BLaER1 treated with 17β-estradiol and CSF1 and Interleukin-3, amounts not matched to agents 10 nM and 100 nM (cell line): ENCODE results near the gene KLC1.

Experiments used
- H3K27ac ChIP-seq, 11 experiments: shearing (Covaris generic); formaldehyde crosslinking; 2 replicates each; pipeline ENCODE4 v1.8.1; 2022
- H3K27me3 ChIP-seq, 11 experiments: shearing (Covaris generic); formaldehyde crosslinking; 2 replicates each; pipeline ENCODE4 v1.8.1; 2022
- H3K36me3 ChIP-seq, 11 experiments: shearing (Covaris generic); formaldehyde crosslinking; 2 replicates each; pipeline ENCODE4 v1.8.1; 2022
- H3K4me1 ChIP-seq, 10 experiments: shearing (Covaris generic); formaldehyde crosslinking; 2 replicates each; pipeline ENCODE4 v1.8.1; 2022
- H3K4me2 ChIP-seq, 11 experiments: shearing (Covaris generic); formaldehyde crosslinking; 2 replicates each; pipeline ENCODE4 v1.8.1; 2022
- H3K4me3 ChIP-seq, 10 experiments: shearing (Covaris generic); formaldehyde crosslinking; 2 replicates each; pipeline ENCODE4 v1.8.1; 2022
- H3K9ac ChIP-seq, 11 experiments: shearing (Covaris generic); formaldehyde crosslinking; 2 replicates each; pipeline ENCODE4 v1.8.1; 2022
- H3K9me3 ChIP-seq, 11 experiments: shearing (Covaris generic); formaldehyde crosslinking; replicated peaks in 1 of 11; 2 replicates each; pipeline ENCODE4 v1.8.1; 2022
- H4K20me1 ChIP-seq, 11 experiments: shearing (Covaris generic); formaldehyde crosslinking; 2 replicates each; pipeline ENCODE4 v1.8.1; 2022
- Cebpa-rat ChIP-seq, 11 experiments: shearing (Covaris generic); IDR thresholded peaks; 2 replicates each; pipeline ENCODE4 v1.8.1; 2022

Gene KLC1

DNA sequence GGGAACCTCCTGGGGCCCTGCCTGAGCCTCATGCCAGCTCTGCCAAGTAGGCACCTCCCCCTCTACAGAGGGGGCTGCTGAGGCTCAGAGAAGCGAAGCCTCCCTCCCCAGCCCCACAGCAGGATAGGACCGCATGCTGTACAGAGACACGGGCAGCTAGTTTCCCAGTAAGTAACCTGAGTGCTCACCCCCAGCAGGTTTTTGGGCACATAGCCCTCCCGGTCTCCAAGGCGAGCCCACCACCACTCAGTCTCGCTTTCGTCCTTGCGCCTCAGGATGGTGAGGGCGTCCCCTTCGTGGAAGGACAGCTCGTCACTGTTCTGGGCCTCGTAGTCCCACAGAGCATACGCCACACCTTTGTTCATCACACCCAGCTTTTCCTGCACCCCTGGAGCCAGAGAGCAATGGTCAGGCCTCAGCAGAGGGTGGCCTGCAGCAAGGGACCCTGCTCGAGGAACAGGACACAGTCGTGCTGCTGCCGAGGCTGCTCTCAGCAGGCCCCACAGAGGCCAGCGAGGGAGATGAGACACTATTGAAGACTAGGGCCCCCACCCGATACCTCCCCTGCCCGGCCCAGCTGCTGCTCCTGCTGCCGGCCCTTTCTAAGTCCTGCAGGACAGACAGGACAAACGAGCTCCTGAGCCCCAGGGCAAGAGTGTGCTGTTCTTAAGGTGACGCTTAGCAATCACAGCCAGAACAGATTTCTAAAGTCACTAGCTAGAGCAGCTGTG is 107.0 kb downstream of the KLC1 start:
- Histone ChIP-seq H3K4me3 (no peak overlapping the region), H3K36me3 (peaks cover 25 to 95% (median 60%) of the 10 kb centered on the region in 11 experiments), H3K9ac (no peak overlapping the region), H4K20me1 (peaks cover 0 to 41% (median 5%) of the 10 kb centered on the region in 11 experiments; a peak in 9 of 22 replicates), H3K9me3 (no peaks in the 10 kb centered on the region), H3K27me3 (no peaks in the 10 kb centered on the region), H3K4me2 (no peak overlapping the region), H3K4me1 (peaks cover 0 to 4% (median 1%) of the 10 kb centered on the region in 10 experiments; a peak in 8 of 20 replicates), H3K27ac (no peak overlapping the region)
- no peak for TF ChIP-seq Cebpa-rat (IDR thresholded peaks at IDR 0.05)

DNA sequence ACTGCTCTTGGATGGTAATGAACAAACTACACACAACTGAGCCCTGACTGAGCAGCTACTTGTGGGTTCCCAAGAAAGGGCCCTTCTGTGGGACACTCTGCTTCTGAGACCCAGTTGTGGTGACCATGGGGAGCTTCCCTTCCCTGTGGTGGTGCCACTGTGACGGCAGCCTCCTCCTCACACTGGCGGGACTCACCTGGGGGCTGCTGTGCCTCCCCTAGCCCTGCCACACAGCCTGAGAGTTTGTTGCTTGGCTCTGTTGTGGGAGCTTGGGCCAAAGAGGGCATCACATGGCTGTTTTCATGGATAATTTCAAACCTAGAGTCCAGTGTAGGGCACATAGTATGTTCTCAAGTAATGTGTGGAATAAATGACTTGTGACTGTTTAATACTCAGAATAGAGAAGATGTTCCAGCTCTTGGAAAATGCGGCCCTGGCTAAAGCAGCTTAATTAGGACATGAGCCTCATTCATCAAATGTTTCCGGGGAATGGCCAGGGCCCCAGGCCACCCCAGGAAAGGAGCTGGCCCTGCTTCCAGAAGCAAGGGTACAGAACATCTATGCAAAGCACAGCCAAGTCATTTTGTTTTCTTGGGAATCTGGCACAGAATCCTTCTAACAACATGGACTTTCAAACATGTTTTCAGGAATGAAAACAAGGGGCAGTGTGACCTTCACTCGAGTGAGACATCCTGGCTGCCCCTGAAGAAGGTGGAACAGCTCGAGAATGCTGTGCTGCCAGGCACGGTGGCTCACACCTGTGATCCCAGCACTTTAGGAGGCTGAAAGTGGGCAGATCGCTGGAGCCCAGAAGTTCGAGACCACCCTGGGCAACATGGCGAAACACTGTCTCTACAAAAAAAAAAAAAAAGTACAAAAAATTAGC is 107.8 kb downstream of the KLC1 start:
- H3K4me1 ChIP-seq, result peaks cover 8 to 12% (median 9%) of the 10 kb centered on the region in 10 experiments; a peak in 19 of 20 replicates
- TF ChIP-seq Cebpa-rat (IDR thresholded peaks at IDR 0.05), result no peak
- H3K4me2 ChIP-seq, result no peak overlapping the region
- no peak overlapping the region for H3K4me3 ChIP-seq
- no peaks in the 10 kb centered on the region for H3K27me3 ChIP-seq
- peaks cover 21 to 91% (median 56%) of the 10 kb centered on the region in 11 experiments for H3K36me3 ChIP-seq
- H3K9me3 ChIP-seq, result no peaks in the 10 kb centered on the region
- no peak overlapping the region for H3K27ac ChIP-seq
- H4K20me1 ChIP-seq, result peaks cover 0 to 39% (median 5%) of the 10 kb centered on the region in 11 experiments; a peak in 9 of 22 replicates
- H3K9ac ChIP-seq, result no peak overlapping the region

DNA sequence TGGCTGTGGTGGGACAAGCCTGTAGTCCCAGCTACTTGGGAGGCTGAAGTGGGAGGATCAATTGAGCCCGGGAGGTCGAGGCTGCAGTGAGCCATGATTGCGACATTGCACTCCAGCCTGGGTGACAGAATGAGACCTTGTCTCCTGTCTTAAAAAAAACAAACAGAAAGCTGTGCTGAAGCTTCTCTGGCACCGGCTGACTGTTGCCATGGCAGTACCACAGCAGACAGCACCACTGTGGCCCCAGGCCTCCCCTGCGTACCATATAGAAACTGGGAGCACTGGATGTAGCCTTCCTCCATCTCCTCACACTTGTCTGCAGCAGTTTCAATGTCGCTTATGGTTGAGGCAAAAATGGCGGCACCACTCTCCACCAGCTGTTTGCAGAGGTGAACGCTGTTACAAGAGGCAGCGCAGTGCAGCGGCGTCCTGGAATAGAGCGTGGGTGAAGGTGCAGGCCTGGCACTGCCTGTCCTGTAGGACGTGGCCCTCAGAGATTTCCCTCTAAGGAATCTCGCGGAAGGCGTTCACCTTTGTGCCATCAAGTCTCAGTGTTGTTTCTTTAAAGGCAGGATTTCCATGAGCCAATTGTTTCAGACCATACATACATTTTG is 108.5 kb downstream of the KLC1 start:
- no peak overlapping the region for H3K27ac ChIP-seq
- peak in 4 of 11 experiments; percentile 24 to 54 (median 39); a peak in 3 of 22 replicates for TF ChIP-seq Cebpa-rat (IDR thresholded peaks at IDR 0.05)
- peaks cover 14 to 83% (median 52%) of the 10 kb centered on the region in 11 experiments for H3K36me3 ChIP-seq
- H3K4me3 ChIP-seq, result no peak overlapping the region
- no peaks in the 10 kb centered on the region for H3K27me3 ChIP-seq
- no peaks in the 10 kb centered on the region for H3K9me3 ChIP-seq
- H3K4me2 ChIP-seq, result no peak overlapping the region
- peaks cover 0 to 31% (median 3%) of the 10 kb centered on the region in 11 experiments; a peak in 6 of 22 replicates for H4K20me1 ChIP-seq
- H3K4me1 ChIP-seq, result peaks cover 11 to 19% (median 17%) of the 10 kb centered on the region in 10 experiments
- H3K9ac ChIP-seq, result no peak overlapping the region

DNA sequence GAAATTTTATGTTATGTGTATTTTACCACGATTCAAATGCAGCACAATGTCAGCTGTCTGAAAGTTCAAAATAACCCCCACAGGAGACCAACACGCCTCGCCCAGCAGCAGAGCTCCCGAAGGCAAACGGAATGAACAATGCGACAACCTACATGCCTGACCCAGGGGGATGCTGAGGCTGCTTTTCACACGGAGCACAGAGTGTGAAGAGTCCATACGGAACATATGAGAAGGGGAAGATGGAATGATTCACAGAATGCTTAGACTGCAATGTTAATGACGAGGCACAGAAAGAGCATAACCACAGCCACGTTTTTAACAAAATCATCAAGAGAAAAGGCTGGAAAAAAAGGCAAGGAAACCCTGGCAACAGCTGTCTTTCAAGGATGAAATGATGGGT is 109.2 kb downstream of the KLC1 start:
- H4K20me1 ChIP-seq, result peaks cover 0 to 25% (median 0%) of the 10 kb centered on the region in 11 experiments; a peak in 2 of 22 replicates
- H3K27ac ChIP-seq, result no peak overlapping the region
- no peak overlapping the region for H3K9ac ChIP-seq
- H3K4me2 ChIP-seq, result no peak overlapping the region
- TF ChIP-seq Cebpa-rat (IDR thresholded peaks at IDR 0.05), result no peak
- H3K4me1 ChIP-seq, result peaks cover 11 to 26% (median 22%) of the 10 kb centered on the region in 10 experiments
- H3K36me3 ChIP-seq, result peaks cover 8 to 77% (median 45%) of the 10 kb centered on the region in 11 experiments
- H3K4me3 ChIP-seq, result no peak overlapping the region
- H3K27me3 ChIP-seq, result no peaks in the 10 kb centered on the region
- H3K9me3 ChIP-seq, result no peaks in the 10 kb centered on the region

DNA sequence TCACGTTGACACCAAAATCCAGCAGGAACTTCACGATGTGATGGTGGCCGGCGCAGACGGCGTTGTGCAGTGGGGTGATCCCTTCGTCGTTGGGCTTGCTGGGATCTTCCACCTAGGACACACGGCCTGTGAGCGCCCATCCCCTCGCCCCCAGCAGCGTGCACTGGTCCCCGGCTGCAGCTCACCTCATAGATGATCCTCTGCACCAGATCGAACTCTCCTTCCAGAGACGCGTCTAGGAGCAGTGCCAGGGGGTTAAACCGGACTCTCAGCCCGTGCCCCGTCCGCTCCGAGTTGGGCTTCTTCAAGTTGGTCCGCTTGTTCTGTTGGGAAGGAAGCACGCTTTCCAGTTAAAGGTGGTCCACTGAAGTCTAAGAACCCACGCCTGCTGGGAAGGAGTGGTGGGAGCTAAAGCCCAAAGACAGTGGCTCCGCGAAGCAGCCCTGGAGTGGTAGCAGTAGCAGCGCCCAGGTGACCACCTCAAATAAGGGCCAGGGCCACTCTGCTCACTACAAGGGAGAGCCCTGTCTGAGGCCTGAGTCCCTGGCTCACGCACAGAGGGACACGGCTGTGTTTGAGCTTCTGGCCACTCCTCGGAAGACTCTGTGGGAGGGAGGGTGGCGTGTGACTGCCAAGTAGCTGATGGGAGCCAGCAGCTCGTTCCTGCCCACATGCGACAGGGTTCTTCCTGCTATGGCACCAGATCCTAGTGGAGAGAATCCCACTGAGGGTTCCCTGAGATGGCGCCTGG is 109.9 kb downstream of the KLC1 start:
- Histone ChIP-seq H4K20me1 (peaks cover 0 to 25% (median 0%) of the 10 kb centered on the region in 11 experiments; a peak in 2 of 22 replicates), H3K36me3 (peaks cover 2 to 70% (median 38%) of the 10 kb centered on the region in 11 experiments; a peak in 21 of 22 replicates), H3K27ac (no peak overlapping the region), H3K27me3 (no peaks in the 10 kb centered on the region), H3K4me3 (no peak overlapping the region), H3K4me2 (no peak overlapping the region), H3K9ac (no peak overlapping the region), H3K4me1 (peaks cover 11 to 33% (median 29%) of the 10 kb centered on the region in 10 experiments), H3K9me3 (no peaks in the 10 kb centered on the region)
- TF ChIP-seq Cebpa-rat (IDR thresholded peaks at IDR 0.05), result no peak

DNA sequence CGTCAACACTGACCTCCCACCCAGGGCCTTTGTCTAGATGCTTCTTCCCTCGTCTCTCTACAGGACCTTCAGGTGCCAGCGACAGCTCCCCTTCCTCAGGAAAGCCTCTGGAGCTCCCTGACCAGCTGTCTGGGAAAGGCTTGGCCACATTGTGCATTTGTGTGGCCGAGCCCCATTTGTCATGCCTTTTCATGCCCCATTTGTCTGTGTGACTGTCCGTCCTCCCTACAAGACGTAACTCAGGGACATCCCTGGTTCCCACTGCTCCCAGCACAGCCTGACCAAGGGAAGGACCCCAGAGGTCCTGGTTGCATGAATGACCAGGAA is 110.4 kb downstream of the KLC1 start:
- Histone ChIP-seq H3K36me3 (peaks cover 0 to 65% (median 33%) of the 10 kb centered on the region in 11 experiments; a peak in 16 of 22 replicates), H3K27ac (no peak overlapping the region), H3K4me3 (no peak overlapping the region), H3K4me2 (no peak overlapping the region), H3K9ac (no peak overlapping the region), H4K20me1 (peaks cover 0 to 25% (median 0%) of the 10 kb centered on the region in 11 experiments; a peak in 2 of 22 replicates), H3K4me1 (peaks cover 11 to 38% (median 35%) of the 10 kb centered on the region in 10 experiments), H3K27me3 (no peaks in the 10 kb centered on the region), H3K9me3 (no peaks in the 10 kb centered on the region)
- TF ChIP-seq Cebpa-rat (IDR thresholded peaks at IDR 0.05), result no peak

DNA sequence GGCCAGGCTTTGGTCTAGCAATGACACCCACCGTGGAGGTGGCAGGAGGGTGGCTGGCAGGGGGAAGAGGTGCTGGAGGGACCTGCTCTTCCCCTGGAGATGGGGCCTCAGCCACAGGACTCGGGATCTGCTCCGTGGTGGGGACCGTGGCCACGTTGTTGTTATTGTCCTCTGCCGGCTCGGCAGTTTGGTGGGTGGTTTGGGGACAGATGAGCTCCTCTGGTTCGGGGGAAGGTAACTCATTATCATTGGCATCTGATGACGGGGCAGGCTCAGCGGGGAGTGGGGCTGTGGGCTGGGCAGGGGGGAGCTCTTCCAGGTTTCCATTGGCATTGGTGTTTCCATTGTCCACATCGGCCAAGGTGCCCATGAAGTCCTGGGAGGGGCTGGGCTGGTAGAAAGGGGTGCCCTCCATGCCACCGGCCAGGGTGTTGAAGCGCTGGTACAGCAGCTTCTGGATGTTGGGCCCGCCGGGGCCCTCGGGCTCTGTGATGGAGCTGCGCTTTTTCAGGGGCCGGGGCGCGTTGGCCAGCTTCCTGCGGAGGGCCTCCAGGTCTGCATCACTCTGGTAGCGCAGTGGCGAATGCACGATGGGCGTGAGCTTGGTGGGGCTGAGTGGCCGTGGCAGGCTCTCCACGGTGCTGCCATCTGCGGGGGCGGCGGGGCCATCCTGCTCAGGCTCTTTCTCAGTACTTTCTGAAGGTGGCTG is 110.9 kb downstream of the KLC1 start:
- Histone ChIP-seq H3K4me3 (no peak overlapping the region), H3K4me1 (peaks cover 11 to 44% (median 40%) of the 10 kb centered on the region in 10 experiments), H3K9ac (no peak overlapping the region)

More for the DNA sequence above, 110.9 kb downstream of the KLC1 start:
- Histone ChIP-seq H3K36me3 (peaks cover 0 to 59% (median 28%) of the 10 kb centered on the region in 11 experiments; a peak in 16 of 22 replicates), H3K9me3 (no peaks in the 10 kb centered on the region), H4K20me1 (peaks cover 0 to 24% (median 0%) of the 10 kb centered on the region in 11 experiments; a peak in 2 of 22 replicates), H3K27ac (no peak overlapping the region), H3K4me2 (no peak overlapping the region), H3K27me3 (no peaks in the 10 kb centered on the region)
- TF ChIP-seq Cebpa-rat (IDR thresholded peaks at IDR 0.05), result no peak
